Osteoblast (primary cell): ENCODE data around the gene CNNM3. TPM values are rescaled to one million over a fixed set of nuclear protein-coding genes. Genes with fewer than 3 reads are reported as not detected.
A peak's percentile ranks its signal among the peaks of the same experiment; 100 is the strongest.

ENCODE experiments used
- DNase-seq: peaks from one replicate; pipeline ENCODE4 v3.0.0; 2011; ENCODE audit warnings: low spot score, mixed read lengths; ENCODE audit not compliant: insufficient read length; ENCODE audit errors: missing footprints
- H2AFZ ChIP-seq: 2 replicates; pipeline ENCODE4 v1.6.0; 2011; ENCODE audit warnings: mild to moderate bottlenecking, low read length
- H3K27ac ChIP-seq: 2 replicates; pipeline ENCODE4 v1.5.1; 2011; ENCODE audit warnings: mild to moderate bottlenecking, low read depth, low read length, moderate library complexity
- H3K27me3 ChIP-seq: 2 replicates; pipeline ENCODE4 v1.6.0; 2012; ENCODE audit warnings: mild to moderate bottlenecking, control low read depth, inconsistent platforms, low read length, moderate library complexity; ENCODE audit not compliant: insufficient read depth
- H3K36me3 ChIP-seq: 2 replicates; pipeline ENCODE4 v1.5.1; 2011; ENCODE audit warnings: mild to moderate bottlenecking, low read length, control low read depth, moderate library complexity; ENCODE audit not compliant: insufficient read depth
- H3K4me1 ChIP-seq: 2 replicates; pipeline ENCODE4 v1.5.1; 2011; ENCODE audit warnings: mild to moderate bottlenecking, low read length, control low read depth, moderate library complexity; ENCODE audit not compliant: insufficient read depth
- H3K4me2 ChIP-seq: 2 replicates; pipeline ENCODE4 v1.6.0; 2011; ENCODE audit warnings: mild to moderate bottlenecking, low read length; ENCODE audit not compliant: insufficient read depth
- H3K4me3 ChIP-seq: fragments of 200-600 bp; sonication (generic); 3 replicates; pipeline ENCODE4 v1.5.1; 2012; ENCODE audit warnings: mild to moderate bottlenecking, low read length, inconsistent platforms; ENCODE audit not compliant: insufficient read depth
- H3K79me2 ChIP-seq: 2 replicates; pipeline ENCODE4 v1.6.0; 2012; ENCODE audit warnings: mild to moderate bottlenecking, low read length, control low read depth, inconsistent platforms; ENCODE audit not compliant: insufficient read depth
- H3K9me3 ChIP-seq: 2 replicates; pipeline ENCODE4 v1.5.1; 2011; ENCODE audit warnings: low read depth, low read length, control low read depth
- H4K20me1 ChIP-seq: 2 replicates; pipeline ENCODE4 v1.6.0; 2012; ENCODE audit warnings: mild to moderate bottlenecking, low read length, control low read depth; ENCODE audit not compliant: insufficient read depth
- total RNA-seq: library from RNA; depleted of rRNA; stranded (reverse); fragments of >200 nt; gene quantifications from 2 replicates; pipeline ENCODE4 v1.2.3, GENCODE V29; 2012
- TF ChIP-seq, protein P1 (sequence below): IDR thresholded peaks from 2 replicates; pipeline ENCODE4 v1.5.1; 2011; ENCODE audit warnings: mild to moderate bottlenecking, low read depth, low read length, moderate library complexity; ENCODE audit errors: extremely low read depth

The CNNM3 gene
- total RNA-seq, 1 donor, result 8.7 TPM

DNA sequence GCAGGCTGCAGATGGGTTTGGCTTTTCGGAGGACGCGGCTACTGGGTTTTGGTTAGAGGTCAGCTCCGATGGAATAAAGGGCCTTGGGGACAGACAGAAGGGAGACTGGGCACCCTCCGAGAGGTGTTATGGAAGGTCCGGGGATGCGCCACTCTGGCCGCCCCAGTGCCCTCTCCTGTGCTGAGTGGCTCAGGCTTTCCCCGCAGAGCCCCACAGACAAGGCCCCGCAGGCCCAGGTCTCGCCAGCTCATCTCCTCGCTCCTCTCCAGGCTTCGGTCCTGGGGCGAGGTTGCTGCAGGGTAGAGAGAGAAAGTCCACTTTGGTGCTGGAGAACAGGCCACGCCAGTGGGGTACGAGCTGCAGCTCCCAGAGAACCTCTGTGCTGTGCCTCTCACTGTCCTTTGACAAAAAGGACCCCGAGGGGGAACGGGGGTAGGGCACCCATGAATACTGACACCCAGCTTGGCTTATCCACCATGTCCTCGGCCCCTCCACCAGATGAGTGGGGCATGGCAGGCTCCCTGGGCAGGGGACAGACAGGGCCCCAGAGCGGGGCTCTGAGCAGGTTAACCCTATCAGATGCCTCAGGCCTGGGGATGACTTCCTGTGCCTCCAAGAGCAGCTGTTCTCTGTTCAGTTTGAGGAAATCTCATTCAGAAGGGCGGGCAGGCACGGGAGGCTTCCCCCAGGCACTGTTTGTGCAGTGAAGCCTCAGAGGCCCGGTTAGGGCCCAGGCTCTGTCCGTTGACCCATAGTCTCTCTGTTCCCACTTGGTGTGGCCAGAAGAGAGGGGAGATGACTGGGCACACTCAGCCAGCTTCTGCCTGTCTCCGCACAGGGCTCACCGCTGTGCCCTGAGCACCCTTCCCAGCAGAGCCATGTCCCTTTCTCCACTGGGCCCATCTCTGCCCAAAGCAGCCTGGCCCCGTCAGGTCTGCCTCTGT is 15.7 kb upstream of the CNNM3 start:
- Histone ChIP-seq H3K79me2 (no peaks in the 10 kb centered on the region), H3K27ac (no peak overlapping the region), H3K4me1 (no peaks in the 10 kb centered on the region), H3K4me3 (no peak overlapping the region), H3K36me3 (no peaks in the 10 kb centered on the region), H3K27me3 (no peaks in the 10 kb centered on the region), H3K4me2 (no peak overlapping the region), H3K9me3 (no peaks in the 10 kb centered on the region), H2AFZ (peak overlapping the region; percentile 72), H4K20me1 (no peaks in the 10 kb centered on the region)
- DNase-seq, result peak; percentile 66
- TF ChIP-seq, protein P1, sequence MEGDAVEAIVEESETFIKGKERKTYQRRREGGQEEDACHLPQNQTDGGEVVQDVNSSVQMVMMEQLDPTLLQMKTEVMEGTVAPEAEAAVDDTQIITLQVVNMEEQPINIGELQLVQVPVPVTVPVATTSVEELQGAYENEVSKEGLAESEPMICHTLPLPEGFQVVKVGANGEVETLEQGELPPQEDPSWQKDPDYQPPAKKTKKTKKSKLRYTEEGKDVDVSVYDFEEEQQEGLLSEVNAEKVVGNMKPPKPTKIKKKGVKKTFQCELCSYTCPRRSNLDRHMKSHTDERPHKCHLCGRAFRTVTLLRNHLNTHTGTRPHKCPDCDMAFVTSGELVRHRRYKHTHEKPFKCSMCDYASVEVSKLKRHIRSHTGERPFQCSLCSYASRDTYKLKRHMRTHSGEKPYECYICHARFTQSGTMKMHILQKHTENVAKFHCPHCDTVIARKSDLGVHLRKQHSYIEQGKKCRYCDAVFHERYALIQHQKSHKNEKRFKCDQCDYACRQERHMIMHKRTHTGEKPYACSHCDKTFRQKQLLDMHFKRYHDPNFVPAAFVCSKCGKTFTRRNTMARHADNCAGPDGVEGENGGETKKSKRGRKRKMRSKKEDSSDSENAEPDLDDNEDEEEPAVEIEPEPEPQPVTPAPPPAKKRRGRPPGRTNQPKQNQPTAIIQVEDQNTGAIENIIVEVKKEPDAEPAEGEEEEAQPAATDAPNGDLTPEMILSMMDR, result no peak

DNA sequence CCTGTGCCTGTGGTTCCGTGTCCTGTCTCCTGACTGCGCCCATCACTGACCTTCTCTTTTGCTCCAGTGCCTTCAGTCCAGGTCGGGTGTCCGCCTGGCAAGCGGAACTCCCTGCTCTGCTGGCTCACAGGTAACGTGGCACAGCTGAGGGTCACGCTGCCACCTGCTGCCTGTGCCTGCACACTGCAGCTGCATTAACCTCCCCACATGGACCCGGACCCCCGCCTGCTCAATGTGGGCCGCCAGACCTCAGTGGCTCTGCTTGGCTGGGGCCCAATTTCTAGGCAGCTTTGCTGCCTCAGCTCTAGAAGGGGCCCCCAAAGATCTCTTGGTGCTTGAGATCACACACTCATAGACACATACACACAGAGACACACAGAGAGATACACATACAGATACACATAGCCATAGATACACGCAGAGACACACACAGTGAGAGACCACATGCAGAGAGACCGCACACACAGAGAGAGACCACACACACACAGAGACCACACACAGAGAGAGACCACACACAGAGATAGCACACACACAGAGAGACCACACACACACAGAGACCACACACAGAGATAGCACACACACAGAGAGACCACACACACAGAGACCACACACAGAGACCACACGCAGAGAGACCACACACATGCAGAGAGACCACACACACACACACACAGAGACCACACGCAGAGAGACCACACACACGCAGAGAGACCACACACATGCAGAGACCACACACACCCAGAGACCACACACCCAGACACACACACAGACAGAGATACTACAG is 14.9 kb upstream of the CNNM3 start:
- H3K27me3 ChIP-seq, result no peaks in the 10 kb centered on the region
- H2AFZ ChIP-seq, result peak overlapping the region; percentile 72
- TF ChIP-seq, protein P1, result peak; percentile 77
- H3K79me2 ChIP-seq, result no peaks in the 10 kb centered on the region
- no peak overlapping the region for H3K27ac ChIP-seq
- H3K9me3 ChIP-seq, result no peaks in the 10 kb centered on the region
- peak; percentile 97 for DNase-seq
- H3K36me3 ChIP-seq, result no peaks in the 10 kb centered on the region
- no peak overlapping the region for H3K4me2 ChIP-seq
- H3K4me1 ChIP-seq, result no peaks in the 10 kb centered on the region
- H3K4me3 ChIP-seq, result no peak overlapping the region
- no peaks in the 10 kb centered on the region for H4K20me1 ChIP-seq

DNA sequence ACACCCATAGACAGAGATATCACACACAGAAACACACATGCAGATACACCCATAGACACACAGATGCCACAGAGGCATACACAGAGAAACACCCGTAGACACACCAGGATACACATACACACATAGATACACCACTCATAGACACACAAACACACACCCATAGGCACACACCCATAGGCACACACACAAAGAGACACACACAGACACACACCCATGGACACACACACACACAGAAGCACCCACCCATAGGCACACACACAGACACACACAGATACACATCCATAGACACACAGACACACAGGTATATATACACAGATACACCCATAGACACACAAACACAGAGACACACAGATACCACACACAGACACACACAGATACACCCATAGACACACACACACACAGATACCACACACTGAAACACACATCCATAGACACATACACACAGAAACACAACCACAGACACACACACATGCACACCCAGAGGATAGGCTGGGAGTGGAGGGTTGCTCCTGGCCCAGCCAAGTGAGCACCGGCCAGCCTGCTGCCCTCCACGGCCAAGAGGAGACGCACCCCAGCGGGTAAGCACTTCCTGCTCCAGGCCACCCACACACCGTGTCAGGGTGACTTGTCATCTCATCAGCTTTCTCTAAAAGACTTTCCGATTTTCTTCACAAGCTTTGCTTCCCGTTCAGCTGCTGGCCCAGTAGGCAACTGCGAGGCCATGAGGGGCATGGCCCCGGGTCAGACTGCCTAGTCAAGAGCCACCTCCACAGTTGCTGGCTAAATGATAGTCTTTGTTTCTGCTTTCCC is 14.1 kb upstream of the CNNM3 start:
- H3K4me1 ChIP-seq, result no peaks in the 10 kb centered on the region
- no peak overlapping the region for H3K4me2 ChIP-seq
- peak; percentile 87 for DNase-seq
- no peaks in the 10 kb centered on the region for H3K27me3 ChIP-seq
- no peaks in the 10 kb centered on the region for H4K20me1 ChIP-seq
- H3K79me2 ChIP-seq, result no peaks in the 10 kb centered on the region
- H3K36me3 ChIP-seq, result no peaks in the 10 kb centered on the region
- H3K9me3 ChIP-seq, result no peaks in the 10 kb centered on the region
- H3K27ac ChIP-seq, result no peak overlapping the region
- H2AFZ ChIP-seq, result no peak overlapping the region
- TF ChIP-seq, protein P1, result no peak
- no peak overlapping the region for H3K4me3 ChIP-seq
